K562 (cell line): ENCODE results near the gene TNFSF9. TPM values are rescaled to one million over a fixed set of nuclear protein-coding genes. Genes with fewer than 3 reads are reported as not detected.

Experiments used
- ATF7 ChIP-seq: fragments of 450-650 bp; IDR thresholded peaks from 2 replicates; pipeline ENCODE4 v1.7.1; 2014; ENCODE audit warnings: mild to moderate bottlenecking, moderate library complexity
- BACH1 ChIP-seq: fragments of 200-800 bp; sonication (Bioruptor generic); IDR thresholded peaks from 2 replicates; pipeline ENCODE4 v1.6.1; 2016; ENCODE audit warnings: missing genetic modification characterization, missing compliant biosample characterization
- CEBPZ ChIP-seq: fragments of 150-350 bp; IDR thresholded peaks from 2 replicates; pipeline ENCODE4 v1.6.1; 2014; ENCODE audit warnings: low read depth, mild to moderate bottlenecking, low read length, borderline replicate concordance
- COPS2 ChIP-seq: fragments of 450-650 bp; conservative IDR thresholded peaks from 2 replicates; pipeline ENCODE4 v1.6.1; 2016; ENCODE audit warnings: mild to moderate bottlenecking, moderate library complexity
- FUS ChIP-seq: fragments of 200-400 bp; formaldehyde crosslinking; optimal IDR thresholded peaks from 2 replicates; pipeline ENCODE3; 2017; ENCODE audit warnings: low read depth, low read length
- GATAD2A ChIP-seq: fragments of 450-650 bp; IDR thresholded peaks from 2 replicates; pipeline ENCODE4 v1.6.1; 2017
- HMG20A ChIP-seq: fragments of 450-650 bp; formaldehyde crosslinking; conservative IDR thresholded peaks from 2 replicates; pipeline ENCODE4 v1.4.0; 2020; ENCODE audit warnings: mild to moderate bottlenecking, mixed read lengths
- KDM5B ChIP-seq: fragments of 200-600 bp; sonication (generic); IDR thresholded peaks from 2 replicates; pipeline ENCODE4 v1.6.1; 2012; ENCODE audit warnings: low read depth, mild to moderate bottlenecking, moderate library complexity, low read length, control low read depth, inconsistent platforms; ENCODE audit not compliant: insufficient replicate concordance
- LCOR ChIP-seq: sonication (generic); formaldehyde crosslinking; IDR thresholded peaks from 2 replicates; pipeline ENCODE4 v1.8.0; 2022; ENCODE audit warnings: mild to moderate bottlenecking, missing genetic modification reagents
- NELFE ChIP-seq: IDR thresholded peaks from 2 replicates; pipeline ENCODE4 v1.6.1; 2011; ENCODE audit warnings: mild to moderate bottlenecking; ENCODE audit not compliant: insufficient read depth, insufficient read length
- SRSF7 ChIP-seq: fragments of 200-400 bp; formaldehyde crosslinking; optimal IDR thresholded peaks from 2 replicates; pipeline ENCODE3; 2017; ENCODE audit warnings: mild to moderate bottlenecking, low read depth, low read length
- TFAM ChIP-seq: fragments of 250-450 bp; sonication (Bioruptor Pico); conservative IDR thresholded peaks from 2 replicates; pipeline ENCODE4 v1.5.0; 2021; ENCODE audit warnings: mild to moderate bottlenecking, moderate library complexity
- ZKSCAN8 ChIP-seq: fragments of 200-800 bp; sonication (Bioruptor generic); IDR thresholded peaks from 2 replicates; pipeline ENCODE4 v1.6.1; 2016; ENCODE audit warnings: missing genetic modification characterization, missing compliant biosample characterization
- ZNF165 ChIP-seq: fragments of 250-450 bp; sonication (Bioruptor Pico); IDR thresholded peaks from 2 replicates; pipeline ENCODE4 v1.4.0; 2020; ENCODE audit warnings: borderline replicate concordance
- ZNF316 ChIP-seq: fragments of 450-650 bp; IDR thresholded peaks from 2 replicates; pipeline ENCODE4 v1.6.1; 2016
- ZNF655 ChIP-seq: fragments of 250-450 bp; sonication (Bioruptor Pico); IDR thresholded peaks from 2 replicates; pipeline ENCODE4 v1.5.0; 2021
- polyA plus RNA-seq, 8 experiments: library from polyadenylated mRNA; depleted of rRNA in 4 of 8; stranded (reverse) in 5 of 8; unstranded in 3 of 8; fragments of >200 nt; fragmentation: Nextera tagmentation in 2 of 8; fragmentation: Illumina TruSeq in 1 of 8; extraction: Ambion mirVana in 2 of 8; extraction: Trizol in 1 of 8; gene quantifications; 2 replicates each; pipeline versions ENCODE4 v1.2.1 to v1.2.3, GENCODE V29; 2011 to 2014; ENCODE audit warnings: inconsistent platforms in 1 of 8, missing spikeins in 1 of 8
- total RNA-seq, 7 experiments: library from RNA; depleted of rRNA in 6 of 7; stranded (reverse); fragments of >200 nt in 6 of 7; fragmentation: Illumina TruSeq in 2 of 7; extraction: Trizol in 2 of 7; gene quantifications; 2 replicates each; pipeline versions ENCODE4 v1.2.1 to v1.2.3, GENCODE V29; 2011 to 2021; ENCODE audit warnings: low replicate concordance in 1 of 7
- TF ChIP-seq, protein P1 (sequence below): fragments of 250-450 bp; sonication (Bioruptor Pico); IDR thresholded peaks from 2 replicates; pipeline ENCODE4 v1.5.0; 2021; ENCODE audit warnings: mild to moderate bottlenecking, borderline replicate concordance
- TF ChIP-seq, protein P2 (sequence below): fragments of 450-650 bp; IDR thresholded peaks from 2 replicates; pipeline ENCODE4 v1.7.1; 2018; ENCODE audit warnings: mild to moderate bottlenecking, low read depth; ENCODE audit not compliant: partially characterized antibody

TNFSF9 gene
- total and polyA plus RNA-seq, 9 of the 15 experiments (the other 6 are each of a cell fraction or from before 2014, with no cell fraction given), result 1.4 to 17.9 (median 6.5) TPM

DNA sequence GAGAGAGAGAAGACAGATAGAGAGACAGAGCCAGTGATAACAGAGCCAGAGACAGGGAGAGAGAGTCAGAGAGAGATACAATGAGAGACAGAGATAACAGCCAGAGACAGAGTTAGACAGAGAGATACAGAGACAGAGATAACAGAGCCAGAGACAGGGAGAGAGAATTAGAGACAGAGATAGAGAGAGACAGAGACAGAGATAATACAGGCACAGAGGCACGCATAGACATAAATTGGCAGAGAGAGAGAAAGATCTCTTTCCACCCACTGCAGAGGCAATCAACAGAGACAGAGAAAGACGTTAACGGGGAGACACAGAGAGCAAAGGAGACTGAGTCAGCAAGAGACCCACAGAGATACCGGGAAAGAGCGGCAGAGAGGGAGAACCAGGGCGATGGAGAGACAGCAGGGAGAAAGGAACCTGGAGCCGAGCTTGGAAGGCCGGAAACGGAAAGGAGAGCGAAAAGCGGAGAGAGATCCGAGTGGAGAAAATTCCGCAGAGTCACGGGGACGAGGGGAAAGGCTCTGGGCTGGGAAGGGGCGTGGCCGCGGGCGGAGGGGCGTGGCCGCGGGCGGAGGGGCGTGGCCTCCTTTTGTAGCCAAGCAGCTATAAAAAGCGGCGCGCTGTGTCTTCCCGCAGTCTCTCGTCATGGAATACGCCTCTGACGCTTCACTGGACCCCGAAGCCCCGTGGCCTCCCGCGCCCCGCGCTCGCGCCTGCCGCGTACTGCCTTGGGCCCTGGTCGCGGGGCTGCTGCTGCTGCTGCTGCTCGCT is at the start of gene TNFSF9 (continued):
- TF ChIP-seq CEBPZ, result no peak
- TF ChIP-seq SRSF7, result peak; percentile 78
- TF ChIP-seq LCOR (CRISPR knock-in tag), result no peak; the same call in 1 of the 2 replicates
- no peak for TF ChIP-seq ZNF165
- peak; percentile 90 for TF ChIP-seq FUS
- TF ChIP-seq ZKSCAN8, result no peak
- peak; percentile 99 for TF ChIP-seq KDM5B
- TF ChIP-seq NELFE, result peak; percentile 90
- TF ChIP-seq, protein P1, sequence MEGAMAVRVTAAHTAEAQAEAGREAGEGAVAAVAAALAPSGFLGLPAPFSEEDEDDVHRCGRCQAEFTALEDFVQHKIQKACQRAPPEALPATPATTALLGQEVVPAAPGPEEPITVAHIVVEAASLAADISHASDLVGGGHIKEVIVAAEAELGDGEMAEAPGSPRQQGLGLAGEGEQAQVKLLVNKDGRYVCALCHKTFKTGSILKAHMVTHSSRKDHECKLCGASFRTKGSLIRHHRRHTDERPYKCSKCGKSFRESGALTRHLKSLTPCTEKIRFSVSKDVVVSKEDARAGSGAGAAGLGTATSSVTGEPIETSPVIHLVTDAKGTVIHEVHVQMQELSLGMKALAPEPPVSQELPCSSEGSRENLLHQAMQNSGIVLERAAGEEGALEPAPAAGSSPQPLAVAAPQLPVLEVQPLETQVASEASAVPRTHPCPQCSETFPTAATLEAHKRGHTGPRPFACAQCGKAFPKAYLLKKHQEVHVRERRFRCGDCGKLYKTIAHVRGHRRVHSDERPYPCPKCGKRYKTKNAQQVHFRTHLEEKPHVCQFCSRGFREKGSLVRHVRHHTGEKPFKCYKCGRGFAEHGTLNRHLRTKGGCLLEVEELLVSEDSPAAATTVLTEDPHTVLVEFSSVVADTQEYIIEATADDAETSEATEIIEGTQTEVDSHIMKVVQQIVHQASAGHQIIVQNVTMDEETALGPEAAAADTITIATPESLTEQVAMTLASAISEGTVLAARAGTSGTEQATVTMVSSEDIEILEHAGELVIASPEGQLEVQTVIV (CRISPR knock-in tag), result no peak
- 0 out of 2 replicates have a peak, but pooled peaks have one; percentile 8 for TF ChIP-seq GATAD2A
- TF ChIP-seq BACH1 (tag), result peak; percentile 55; the same call in 1 of the 2 replicates
- TF ChIP-seq TFAM (CRISPR knock-in tag), result no peak
- TF ChIP-seq HMG20A (CRISPR knock-in tag), result no peak
- TF ChIP-seq, protein P2, sequence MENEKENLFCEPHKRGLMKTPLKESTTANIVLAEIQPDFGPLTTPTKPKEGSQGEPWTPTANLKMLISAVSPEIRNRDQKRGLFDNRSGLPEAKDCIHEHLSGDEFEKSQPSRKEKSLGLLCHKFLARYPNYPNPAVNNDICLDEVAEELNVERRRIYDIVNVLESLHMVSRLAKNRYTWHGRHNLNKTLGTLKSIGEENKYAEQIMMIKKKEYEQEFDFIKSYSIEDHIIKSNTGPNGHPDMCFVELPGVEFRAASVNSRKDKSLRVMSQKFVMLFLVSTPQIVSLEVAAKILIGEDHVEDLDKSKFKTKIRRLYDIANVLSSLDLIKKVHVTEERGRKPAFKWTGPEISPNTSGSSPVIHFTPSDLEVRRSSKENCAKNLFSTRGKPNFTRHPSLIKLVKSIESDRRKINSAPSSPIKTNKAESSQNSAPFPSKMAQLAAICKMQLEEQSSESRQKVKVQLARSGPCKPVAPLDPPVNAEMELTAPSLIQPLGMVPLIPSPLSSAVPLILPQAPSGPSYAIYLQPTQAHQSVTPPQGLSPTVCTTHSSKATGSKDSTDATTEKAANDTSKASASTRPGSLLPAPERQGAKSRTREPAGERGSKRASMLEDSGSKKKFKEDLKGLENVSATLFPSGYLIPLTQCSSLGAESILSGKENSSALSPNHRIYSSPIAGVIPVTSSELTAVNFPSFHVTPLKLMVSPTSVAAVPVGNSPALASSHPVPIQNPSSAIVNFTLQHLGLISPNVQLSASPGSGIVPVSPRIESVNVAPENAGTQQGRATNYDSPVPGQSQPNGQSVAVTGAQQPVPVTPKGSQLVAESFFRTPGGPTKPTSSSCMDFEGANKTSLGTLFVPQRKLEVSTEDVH, result peak; percentile 72
- peak; percentile 71 for TF ChIP-seq ATF7
- TF ChIP-seq COPS2, result no peak
- TF ChIP-seq ZNF316, result peak; percentile 95
- TF ChIP-seq ZNF655 (CRISPR knock-in tag), result no peak
